Transverse colon (tissue), 4 donors: ENCODE results near the gene SPNS3.

Experiments used
- EP300 ChIP-seq: sonication (generic); formaldehyde crosslinking; IDR thresholded peaks from one replicate; pipeline ENCODE4 v1.6.1; 2017; ENCODE audit warnings: antibody characterized with exemption, low read depth
- POLR2A ChIP-seq: fragments of 450-650 bp; IDR thresholded peaks from one replicate; pipeline ENCODE4 v1.6.1; 2016; ENCODE audit warnings: antibody characterized with exemption, mild to moderate bottlenecking, moderate library complexity
- POLR2AphosphoS5 ChIP-seq, 3 donors: sonication (generic); formaldehyde crosslinking; IDR thresholded peaks; one replicate each; pipeline ENCODE4 v1.6.1; 2016; ENCODE audit warnings: antibody characterized with exemption in 3 of 3
- TF ChIP-seq, protein P1 (sequence below), 5 experiments: fragments of 200-600 bp in 3 of 5; fragments of 450-650 bp in 2 of 5; sonication (generic) in 3 of 5; IDR thresholded peaks; 1 replicate in 2 of 5; 2 replicates in 3 of 5; pipeline ENCODE4 v1.5.1; 2016 to 2017; ENCODE audit warnings: antibody characterized with exemption in 5 of 5, inconsistent platforms in 3 of 5, mild to moderate bottlenecking in 2 of 5, moderate library complexity in 1 of 5

DNA sequence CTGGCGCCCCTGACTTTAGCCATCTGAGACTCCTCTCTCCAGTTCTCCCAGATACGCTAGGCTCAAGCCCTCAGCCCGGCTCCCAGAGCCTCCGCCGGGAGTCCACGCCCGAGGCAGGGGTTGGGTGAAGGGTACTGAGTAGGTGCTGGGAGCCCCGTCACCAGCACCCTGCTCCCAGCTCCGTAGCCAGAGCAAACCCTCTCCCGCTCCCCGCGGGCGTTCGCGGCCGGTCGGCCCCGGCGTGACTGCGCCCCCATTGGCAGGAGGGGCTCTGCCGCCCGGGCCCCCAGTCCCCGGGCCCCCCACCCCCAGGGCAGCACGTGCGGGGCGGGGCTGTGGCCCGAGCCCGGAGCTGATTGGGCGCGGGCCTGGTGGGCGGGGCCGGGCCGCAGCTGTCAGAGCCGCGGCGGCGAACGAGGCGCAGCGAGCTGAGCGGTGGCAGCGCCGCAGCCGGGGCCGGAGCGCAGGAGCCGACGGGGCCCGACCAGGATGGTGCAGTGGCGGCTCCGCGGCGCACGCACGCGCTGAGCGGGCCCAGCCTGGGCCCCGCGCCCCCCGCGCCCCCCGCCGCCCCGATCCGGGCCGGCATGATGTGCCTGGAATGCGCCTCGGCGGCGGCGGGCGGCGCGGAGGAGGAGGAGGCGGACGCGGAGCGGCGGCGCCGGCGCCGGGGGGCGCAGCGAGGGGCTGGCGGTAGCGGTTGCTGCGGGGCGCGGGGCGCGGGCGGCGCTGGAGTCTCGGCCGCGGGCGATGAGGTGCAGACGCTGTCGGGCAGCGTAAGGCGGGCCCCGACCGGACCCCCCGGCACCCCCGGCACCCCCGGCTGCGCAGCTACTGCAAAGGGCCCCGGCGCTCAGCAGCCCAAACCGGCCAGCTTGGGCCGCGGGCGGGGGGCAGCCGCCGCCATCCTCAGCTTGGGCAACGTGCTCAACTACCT is 65.0 kb downstream of the SPNS3 start, which contains the start of gene SPNS2:
- TF ChIP-seq, protein P1, sequence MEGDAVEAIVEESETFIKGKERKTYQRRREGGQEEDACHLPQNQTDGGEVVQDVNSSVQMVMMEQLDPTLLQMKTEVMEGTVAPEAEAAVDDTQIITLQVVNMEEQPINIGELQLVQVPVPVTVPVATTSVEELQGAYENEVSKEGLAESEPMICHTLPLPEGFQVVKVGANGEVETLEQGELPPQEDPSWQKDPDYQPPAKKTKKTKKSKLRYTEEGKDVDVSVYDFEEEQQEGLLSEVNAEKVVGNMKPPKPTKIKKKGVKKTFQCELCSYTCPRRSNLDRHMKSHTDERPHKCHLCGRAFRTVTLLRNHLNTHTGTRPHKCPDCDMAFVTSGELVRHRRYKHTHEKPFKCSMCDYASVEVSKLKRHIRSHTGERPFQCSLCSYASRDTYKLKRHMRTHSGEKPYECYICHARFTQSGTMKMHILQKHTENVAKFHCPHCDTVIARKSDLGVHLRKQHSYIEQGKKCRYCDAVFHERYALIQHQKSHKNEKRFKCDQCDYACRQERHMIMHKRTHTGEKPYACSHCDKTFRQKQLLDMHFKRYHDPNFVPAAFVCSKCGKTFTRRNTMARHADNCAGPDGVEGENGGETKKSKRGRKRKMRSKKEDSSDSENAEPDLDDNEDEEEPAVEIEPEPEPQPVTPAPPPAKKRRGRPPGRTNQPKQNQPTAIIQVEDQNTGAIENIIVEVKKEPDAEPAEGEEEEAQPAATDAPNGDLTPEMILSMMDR (IDR thresholded peaks at IDR 0.05), result no peak
- TF ChIP-seq POLR2A (no peak), POLR2AphosphoS5 (IDR thresholded peaks at IDR 0.05) (peak in 1 of 3 donors; percentile 39), EP300 (no peak)
